Breast epithelium (tissue), 3 donors: Measurements from ENCODE around the gene SERP2.

Experiments used
- CTCF ChIP-seq, 3 donors: fragments of 450-650 bp; IDR thresholded peaks; one replicate each; pipeline ENCODE4 v1.5.1; 2016 to 2017; ENCODE audit warnings: antibody characterized with exemption in 3 of 3, mild to moderate bottlenecking in 3 of 3, moderate library complexity in 3 of 3
- POLR2A ChIP-seq: fragments of 450-650 bp; IDR thresholded peaks from one replicate; pipeline ENCODE4 v1.6.1; 2016; ENCODE audit warnings: antibody characterized with exemption, mild to moderate bottlenecking, moderate library complexity
- POLR2AphosphoS5 ChIP-seq, 3 donors: sonication (generic); formaldehyde crosslinking; IDR thresholded peaks; one replicate each; pipeline ENCODE4 v1.6.1; 2017; ENCODE audit warnings: antibody characterized with exemption in 3 of 3

GRCh38 chr13:44393391-44393790 is 19.8 kb downstream of the SERP2 start:
- TF ChIP-seq CTCF (IDR thresholded peaks at IDR 0.05): no peak
- TF ChIP-seq POLR2AphosphoS5 (IDR thresholded peaks at IDR 0.05): no peak
- no peak for TF ChIP-seq POLR2A
